DMS 273 (cell line): ENCODE results near the gene EPHA7.

Experiments
- DNase-seq: peaks from one replicate; lab custom pipeline; 2025; ENCODE audit not compliant: unreplicated experiment; lab: John Stamatoyannopoulos, UW

Gene EPHA7

GRCh38 chr6:93327857-93328256, 91.5 kb downstream of the EPHA7 start:
- DNase-seq = no peak

- DNase-seq = no peak
Observed at GRCh38 chr6:93325761-93326160, 93.6 kb downstream of the EPHA7 start.

- DNase-seq = no peak
Observed at GRCh38 chr6:93323630-93324029, 95.7 kb downstream of the EPHA7 start.

GRCh38 chr6:93322651-93323050, 96.7 kb downstream of the EPHA7 start:
- DNase-seq = no peak

GRCh38 chr6:93319304-93319703, 100.1 kb downstream of the EPHA7 start:
- DNase-seq = no peak

GRCh38 chr6:93318121-93318520, 101.2 kb downstream of the EPHA7 start:
- DNase-seq = no peak

GRCh38 chr6:93317592-93317991, 101.8 kb downstream of the EPHA7 start:
- DNase-seq = no peak

- no peak for DNase-seq
Observed at GRCh38 chr6:93307505-93308409, 111.6 kb downstream of the EPHA7 start.

- no peak for DNase-seq
Observed at GRCh38 chr6:93305088-93305487, 114.3 kb downstream of the EPHA7 start.

- no peak for DNase-seq
Observed at GRCh38 chr6:93304505-93304904, 114.9 kb downstream of the EPHA7 start.

GRCh38 chr6:93300661-93301060, 118.7 kb downstream of the EPHA7 start:
- no peak for DNase-seq

GRCh38 chr6:93299622-93300021, 119.7 kb downstream of the EPHA7 start:
- DNase-seq = no peak

GRCh38 chr6:93295631-93296030, 123.7 kb downstream of the EPHA7 start:
- DNase-seq = no peak

GRCh38 chr6:93294879-93295278, 124.5 kb downstream of the EPHA7 start:
- DNase-seq = no peak

GRCh38 chr6:93293872-93294271, 125.5 kb downstream of the EPHA7 start:
- no peak for DNase-seq

GRCh38 chr6:93293460-93293859, 125.9 kb downstream of the EPHA7 start:
- DNase-seq = no peak

GRCh38 chr6:93282521-93283031, 136.8 kb downstream of the EPHA7 start:
- DNase-seq = no peak

GRCh38 chr6:93278241-93278640, 141.1 kb downstream of the EPHA7 start:
- no peak for DNase-seq

- DNase-seq = no peak
Observed at GRCh38 chr6:93272896-93273295, 146.5 kb downstream of the EPHA7 start.

GRCh38 chr6:93272211-93272610, 147.1 kb downstream of the EPHA7 start:
- DNase-seq = no peak

- DNase-seq = no peak
Observed at GRCh38 chr6:93266116-93266817, 153.1 kb downstream of the EPHA7 start.

GRCh38 chr6:93260881-93261280, 158.5 kb downstream of the EPHA7 start:
- DNase-seq = no peak
